AG09319 (cell line): Measurements from ENCODE around the gene POT1.

Source experiments
- DNase-seq: peaks from one replicate; pipeline ENCODE4 v3.0.0-alpha.2; 2010; ENCODE audit warnings: low read depth; ENCODE audit errors: extremely low read depth
- CTCF ChIP-seq: IDR thresholded peaks from 2 replicates; pipeline ENCODE4 v1.5.1; 2011; ENCODE audit warnings: low read depth, mild to moderate bottlenecking, inconsistent platforms, low read length, moderate library complexity

Gene POT1

GRCh38 chr7:124912972-124913371, 16.7 kb downstream of the POT1 start:
- no peak for DNase-seq
- no peak for TF ChIP-seq CTCF

GRCh38 chr7:124909808-124910207, 19.8 kb downstream of the POT1 start:
- DNase-seq = no peak
- TF ChIP-seq CTCF = no peak

DNA sequence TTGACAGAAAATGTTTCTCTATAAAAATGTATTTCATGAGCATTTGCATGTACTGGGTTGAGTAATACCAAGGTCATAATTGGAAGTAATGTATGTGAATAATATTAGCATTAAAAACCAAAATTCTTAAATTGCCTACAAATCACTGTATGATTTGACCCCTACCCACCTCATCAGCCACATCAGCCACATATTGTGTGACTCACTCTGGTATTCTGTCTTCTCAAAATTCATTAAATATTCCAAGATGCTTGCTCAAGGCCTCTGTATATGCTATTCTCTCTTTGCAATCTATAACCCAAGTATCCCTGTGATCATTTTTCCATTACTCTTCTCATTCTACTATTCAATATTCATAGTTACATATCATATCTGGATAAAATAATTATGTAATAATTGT, 21.4 kb downstream of the POT1 start:
- DNase-seq = no peak
- no peak for TF ChIP-seq CTCF

DNA sequence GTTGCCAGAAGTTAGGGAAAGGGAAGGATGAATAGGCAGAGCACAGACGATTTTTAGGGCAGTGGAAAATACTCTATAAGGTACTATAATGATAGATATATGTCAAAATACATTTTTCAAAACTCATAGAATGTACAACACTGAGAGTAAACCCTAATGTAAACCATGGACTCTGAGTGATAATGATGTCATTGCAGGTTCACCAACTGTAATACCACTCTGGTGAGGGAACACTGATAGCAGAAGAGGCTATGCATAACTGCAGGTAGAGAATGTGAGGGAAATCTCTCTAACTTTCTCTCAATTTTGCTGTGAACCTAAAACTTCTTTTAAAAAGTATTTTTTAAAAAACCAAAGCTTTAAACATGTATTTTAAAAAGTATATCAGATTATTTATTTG, 22.1 kb downstream of the POT1 start:
- no peak for DNase-seq
- TF ChIP-seq CTCF = no peak

- TF ChIP-seq CTCF = no peak
- DNase-seq = no peak
Measured at GRCh38 chr7:124898531-124898930, 31.1 kb downstream of the POT1 start.

GRCh38 chr7:124896001-124896400, 33.6 kb downstream of the POT1 start:
- TF ChIP-seq CTCF = no peak
- DNase-seq = no peak

GRCh38 chr7:124893140-124893827, 36.3 kb downstream of the POT1 start:
- TF ChIP-seq CTCF = no peak
- no peak for DNase-seq
